Breast epithelium (tissue), 4 donors: ENCODE data around the gene MEF2C. TPM values are rescaled to one million over a fixed set of nuclear protein-coding genes. Genes with fewer than 3 reads are reported as not detected.

Source experiments
- DNase-seq, 2 donors: peaks; one replicate each; pipeline ENCODE4 v3.0.0-alpha.2; 2019; ENCODE audit warnings: low spot score in 2 of 2
- H3K27ac ChIP-seq, 2 donors: fragments of 200-600 bp; sonication (generic) in 1 of 2; one replicate each; pipeline ENCODE4 v1.5.1; 2016 to 2019; ENCODE audit warnings: mild to moderate bottlenecking in 1 of 2
- H3K27me3 ChIP-seq, 2 donors: fragments of 200-600 bp; sonication (generic) in 1 of 2; one replicate each; pipeline versions ENCODE4 v1.5.1 to v1.6.0; 2017 to 2019; ENCODE audit warnings: control low read depth in 1 of 2, mild to moderate bottlenecking in 1 of 2
- H3K36me3 ChIP-seq: fragments of 200-600 bp; one replicate; pipeline ENCODE4 v1.5.1; 2019
- H3K4me1 ChIP-seq, 2 donors: fragments of 200-600 bp; sonication (generic); one replicate each; pipeline ENCODE4 v1.5.1; 2016 to 2019; ENCODE audit warnings: control low read depth in 1 of 2
- H3K4me3 ChIP-seq, 3 donors: fragments of 200-600 bp; sonication (generic); 1 replicate in 2 of 3; 2 replicates in 1 of 3; pipeline ENCODE4 v1.5.1; 2016 to 2019; ENCODE audit warnings: mild to moderate bottlenecking in 3 of 3, moderate library complexity in 2 of 3
- H3K9me3 ChIP-seq, 2 donors: fragments of 200-600 bp; sonication (generic) in 1 of 2; one replicate each; pipeline ENCODE4 v1.5.1; 2016 to 2019; ENCODE audit warnings: control low read depth in 1 of 2
- POLR2A ChIP-seq: fragments of 450-650 bp; IDR thresholded peaks from one replicate; pipeline ENCODE4 v1.6.1; 2016; ENCODE audit warnings: antibody characterized with exemption, mild to moderate bottlenecking, moderate library complexity
- POLR2AphosphoS5 ChIP-seq, 3 donors: sonication (generic); formaldehyde crosslinking; IDR thresholded peaks; one replicate each; pipeline ENCODE4 v1.6.1; 2017; ENCODE audit warnings: antibody characterized with exemption in 3 of 3
- intact Hi-C: fragments of 100-400 bp; cut with DNase I; formaldehyde crosslinking; loops from one replicate; pipeline ENCODE4 v1.15.1; 2023; ENCODE audit warnings: low total_unique reads
- total RNA-seq, 3 donors: library from RNA; depleted of rRNA; stranded (reverse); fragments of >200 nt; gene quantifications; one replicate each; pipeline ENCODE4 v1.1.0, GENCODE V29; 2016
- TF ChIP-seq, protein P1 (sequence below), 3 donors: fragments of 450-650 bp; IDR thresholded peaks; one replicate each; pipeline ENCODE4 v1.5.1; 2016 to 2017; ENCODE audit warnings: antibody characterized with exemption in 3 of 3, mild to moderate bottlenecking in 3 of 3, moderate library complexity in 3 of 3

Gene MEF2C
- total RNA-seq, 3 donors from 2014 or later, result 27.4 to 41.8 (median 32.1) TPM

DNA sequence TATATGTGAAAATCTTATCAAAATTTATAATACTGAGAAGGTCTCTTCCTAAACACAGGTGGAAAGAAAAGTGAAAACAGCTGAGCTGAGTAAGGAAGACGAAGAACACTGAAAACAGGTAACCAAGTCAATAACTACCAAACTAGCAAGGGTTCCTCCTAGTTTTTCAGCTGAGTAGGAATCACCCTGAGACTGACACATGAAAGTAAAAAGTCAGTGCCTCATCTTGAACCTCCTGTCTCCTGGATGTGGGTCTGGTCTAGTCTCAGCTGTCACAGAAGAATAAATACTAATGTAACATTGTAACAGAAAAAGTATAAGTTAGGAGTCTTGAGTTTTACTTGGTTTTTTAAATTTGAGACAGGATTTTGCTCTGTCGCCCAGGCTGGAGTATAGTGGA lies 121.0 kb downstream of the MEF2C start:
- Histone ChIP-seq H3K27ac (no peak overlapping the region), H3K4me3 (no peak overlapping the region), H3K36me3 (no peaks in the 10 kb centered on the region), H3K4me1 (no peaks in the 10 kb centered on the region), H3K27me3 (no peaks in the 10 kb centered on the region), H3K9me3 (no peaks in the 10 kb centered on the region)
- TF ChIP-seq, protein P1, sequence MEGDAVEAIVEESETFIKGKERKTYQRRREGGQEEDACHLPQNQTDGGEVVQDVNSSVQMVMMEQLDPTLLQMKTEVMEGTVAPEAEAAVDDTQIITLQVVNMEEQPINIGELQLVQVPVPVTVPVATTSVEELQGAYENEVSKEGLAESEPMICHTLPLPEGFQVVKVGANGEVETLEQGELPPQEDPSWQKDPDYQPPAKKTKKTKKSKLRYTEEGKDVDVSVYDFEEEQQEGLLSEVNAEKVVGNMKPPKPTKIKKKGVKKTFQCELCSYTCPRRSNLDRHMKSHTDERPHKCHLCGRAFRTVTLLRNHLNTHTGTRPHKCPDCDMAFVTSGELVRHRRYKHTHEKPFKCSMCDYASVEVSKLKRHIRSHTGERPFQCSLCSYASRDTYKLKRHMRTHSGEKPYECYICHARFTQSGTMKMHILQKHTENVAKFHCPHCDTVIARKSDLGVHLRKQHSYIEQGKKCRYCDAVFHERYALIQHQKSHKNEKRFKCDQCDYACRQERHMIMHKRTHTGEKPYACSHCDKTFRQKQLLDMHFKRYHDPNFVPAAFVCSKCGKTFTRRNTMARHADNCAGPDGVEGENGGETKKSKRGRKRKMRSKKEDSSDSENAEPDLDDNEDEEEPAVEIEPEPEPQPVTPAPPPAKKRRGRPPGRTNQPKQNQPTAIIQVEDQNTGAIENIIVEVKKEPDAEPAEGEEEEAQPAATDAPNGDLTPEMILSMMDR (IDR thresholded peaks at IDR 0.05), result no peak
- TF ChIP-seq POLR2A (no peak), POLR2AphosphoS5 (IDR thresholded peaks at IDR 0.05) (no peak)
- DNase-seq, result no peak
- intact Hi-C loops, result loop anchor here (2.0 kb wide), 1 partner anchor 31 kb away; no protein-coding TSS in a partner anchor

DNA sequence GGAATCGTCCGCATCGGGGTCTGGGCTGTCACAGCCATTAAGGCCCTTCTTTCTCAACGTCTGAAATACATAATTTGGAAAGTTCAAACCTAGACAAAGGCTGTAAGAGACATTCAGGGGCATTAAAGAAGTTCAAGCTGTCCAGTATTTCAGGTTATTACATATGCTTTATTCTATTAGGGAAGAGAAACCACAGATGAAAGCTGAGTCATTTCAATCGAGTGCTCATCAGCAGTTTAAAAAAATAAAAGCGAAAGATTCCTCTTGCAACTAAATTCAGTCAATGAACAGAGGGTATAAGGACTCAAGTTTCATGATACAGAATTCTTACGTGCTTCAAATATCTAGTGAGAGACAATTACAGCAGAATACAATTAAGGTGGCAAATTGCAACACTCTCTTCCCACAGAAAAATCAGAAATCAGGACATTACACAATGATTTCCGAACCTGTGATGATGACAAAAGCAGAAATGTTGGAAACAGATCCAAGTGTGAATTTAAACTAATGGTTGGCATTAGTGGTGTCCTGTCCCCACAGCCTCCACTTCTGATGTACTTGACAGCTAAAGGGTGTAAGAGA lies 121.6 kb downstream of the MEF2C start:
- Histone ChIP-seq H3K27ac (no peak overlapping the region), H3K4me1 (no peaks in the 10 kb centered on the region), H3K36me3 (no peaks in the 10 kb centered on the region), H3K4me3 (no peak overlapping the region), H3K9me3 (no peaks in the 10 kb centered on the region), H3K27me3 (no peaks in the 10 kb centered on the region)
- no peak for DNase-seq
- no peak for TF ChIP-seq POLR2AphosphoS5 (IDR thresholded peaks at IDR 0.05)
- TF ChIP-seq POLR2A, result no peak
- TF ChIP-seq, protein P1 (IDR thresholded peaks at IDR 0.05), result no peak
- intact Hi-C loops, result no loop called here

DNA sequence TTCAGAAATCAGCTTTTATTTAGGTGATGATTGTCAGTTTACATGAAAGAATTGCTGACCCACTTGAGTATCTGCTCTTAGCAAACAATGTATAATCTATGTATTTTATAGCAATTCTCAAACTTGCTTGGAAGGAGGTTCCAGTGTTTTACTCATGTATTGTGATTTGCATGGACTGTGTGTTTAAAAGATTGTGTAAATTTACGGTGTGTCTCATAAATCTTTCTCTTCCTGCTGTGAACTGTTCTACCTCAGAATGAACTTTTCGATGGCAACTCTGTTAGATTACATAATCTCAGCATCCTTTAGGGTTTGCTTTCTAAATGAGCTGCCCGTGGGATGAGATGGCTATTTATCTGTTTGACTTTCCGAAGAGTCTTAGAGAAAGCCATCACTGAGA lies 122.5 kb downstream of the MEF2C start:
- no peaks in the 10 kb centered on the region for H3K36me3 ChIP-seq
- TF ChIP-seq, protein P1 (IDR thresholded peaks at IDR 0.05), result no peak
- no peak for DNase-seq
- no peaks in the 10 kb centered on the region for H3K27me3 ChIP-seq
- no peak overlapping the region for H3K4me3 ChIP-seq
- intact Hi-C loops, result no loop called here
- no peaks in the 10 kb centered on the region for H3K9me3 ChIP-seq
- no peak overlapping the region for H3K27ac ChIP-seq
- no peaks in the 10 kb centered on the region for H3K4me1 ChIP-seq

DNA sequence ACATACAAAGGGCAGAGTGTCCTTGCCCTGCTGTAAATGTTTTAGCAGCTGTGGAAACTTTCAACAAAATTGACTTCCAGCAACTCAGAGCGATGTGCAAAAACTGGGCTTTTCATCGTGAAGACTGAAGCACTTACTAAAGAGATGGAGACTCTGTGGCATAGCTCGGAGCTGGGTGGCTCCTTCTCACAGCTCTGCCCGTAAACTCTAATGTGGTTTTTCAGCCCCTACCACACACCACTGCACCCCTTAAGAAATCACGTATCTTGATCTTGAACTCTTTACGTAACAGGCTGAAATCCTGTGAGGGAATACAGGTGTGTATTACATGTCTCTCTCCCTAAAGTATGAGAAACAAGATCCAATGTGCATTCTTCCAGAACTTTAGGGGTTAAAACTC lies 124.4 kb downstream of the MEF2C start:
- no peak for TF ChIP-seq POLR2AphosphoS5 (IDR thresholded peaks at IDR 0.05)
- TF ChIP-seq, protein P1 (IDR thresholded peaks at IDR 0.05), result no peak
- TF ChIP-seq POLR2A, result no peak
- H3K4me3 ChIP-seq, result no peak overlapping the region
- H3K27ac ChIP-seq, result no peak overlapping the region
- H3K27me3 ChIP-seq, result no peaks in the 10 kb centered on the region
- DNase-seq, result no peak
- intact Hi-C loops, result loop anchor here (5.0 kb wide), 1 partner anchor 501 kb away; no protein-coding TSS in a partner anchor
- H3K9me3 ChIP-seq, result no peaks in the 10 kb centered on the region
- no peaks in the 10 kb centered on the region for H3K36me3 ChIP-seq
- no peaks in the 10 kb centered on the region for H3K4me1 ChIP-seq

DNA sequence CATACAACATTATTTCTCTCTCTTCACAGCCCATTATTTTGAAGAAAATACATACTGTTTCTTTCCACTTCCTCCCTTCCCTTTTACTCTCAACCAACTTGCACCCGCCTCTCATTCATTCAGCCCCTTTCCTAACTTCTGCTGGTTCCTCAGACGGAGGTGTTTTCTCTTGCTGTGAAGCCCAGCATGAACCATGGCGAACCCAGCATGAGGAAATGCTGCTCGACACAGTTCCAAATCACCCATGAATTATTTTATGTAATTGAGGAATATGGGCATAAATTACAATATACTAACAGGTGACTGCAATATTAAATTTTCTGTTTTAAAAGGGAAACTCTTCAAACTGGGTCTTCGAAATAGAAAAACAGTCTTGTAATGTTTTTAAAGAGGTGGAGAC lies 124.8 kb downstream of the MEF2C start:
- Histone ChIP-seq H3K27ac (no peak overlapping the region), H3K36me3 (no peaks in the 10 kb centered on the region), H3K4me3 (no peak overlapping the region), H3K9me3 (no peaks in the 10 kb centered on the region), H3K4me1 (no peaks in the 10 kb centered on the region), H3K27me3 (no peaks in the 10 kb centered on the region)
- TF ChIP-seq POLR2A (no peak), POLR2AphosphoS5 (IDR thresholded peaks at IDR 0.05) (no peak)
- TF ChIP-seq, protein P1 (IDR thresholded peaks at IDR 0.05), result no peak
- intact Hi-C loops, result loop anchor here (5.0 kb wide), 1 partner anchor 501 kb away; no protein-coding TSS in a partner anchor
- DNase-seq, result no peak
